ENCODE measurements around the gene FAT1. TPM values are rescaled to one million over a fixed set of nuclear protein-coding genes. Genes with fewer than 3 reads are reported as not detected.

FAT1 gene
- total RNA-seq: 106 TPM
- long read RNA-seq, partial matches to known transcripts: 3 of 15 reads
- long read RNA-seq, other reads (novel, unspliced or antisense): 7 of 15 reads

- Histone ChIP-seq H3K27ac (peak within 1 kb of the TSS; percentile 81), H3K9me3 (peaks cover 13% of the 10 kb centered on the region), H3K4me3 (peak within 1 kb of the TSS; percentile 77), H3K27me3 (ENCODE audit: low read depth) (peaks cover 17% of the 10 kb centered on the region), H3K4me1 (peaks cover 6% of the 10 kb centered on the region), H3K36me3 (no peaks in the 10 kb centered on the region)
- intact Hi-C loops (cut with DNase I): no loop called here
- ATAC-seq (peak; percentile 73 to 81), DNase-seq (peak; percentile 60)
- no peak for TF ChIP-seq CTCF (IDR thresholded peaks at IDR 0.05)
Observed at GRCh38 chr4:186723292-186724057, at the start of gene FAT1. Gene FAT1, minus strand, starts transcription at chr4:186723856. Its CDS starts 14,029 bp downstream, at chr4:186709827.

GRCh38 chr4:186772936-186773487 lies 49.4 kb upstream of the FAT1 start:
- H3K9me3 ChIP-seq: no peaks in the 10 kb centered on the region
- intact Hi-C loops (cut with DNase I): no loop called here
- H3K4me3 ChIP-seq: no peak overlapping the region
- H3K36me3 ChIP-seq: no peaks in the 10 kb centered on the region
- H3K27ac ChIP-seq: no peak overlapping the region
- no peaks in the 10 kb centered on the region for H3K27me3 ChIP-seq (ENCODE audit: low read depth)
- TF ChIP-seq CTCF (IDR thresholded peaks at IDR 0.05): no peak
- DNase-seq: no peak
- ATAC-seq: no peak
- H3K4me1 ChIP-seq: no peaks in the 10 kb centered on the region

GRCh38 chr4:186771624-186772023 lies 48.0 kb upstream of the FAT1 start:
- H3K4me1 ChIP-seq: no peaks in the 10 kb centered on the region
- DNase-seq: no peak
- H3K9me3 ChIP-seq: no peaks in the 10 kb centered on the region
- ATAC-seq: no peak
- H3K4me3 ChIP-seq: no peak overlapping the region
- TF ChIP-seq CTCF (IDR thresholded peaks at IDR 0.05): no peak
- no peaks in the 10 kb centered on the region for H3K27me3 ChIP-seq (ENCODE audit: low read depth)
- no peak overlapping the region for H3K27ac ChIP-seq
- intact Hi-C loops (cut with DNase I): no loop called here
- H3K36me3 ChIP-seq: no peaks in the 10 kb centered on the region

- Histone ChIP-seq H3K27me3 (ENCODE audit: low read depth) (no peaks in the 10 kb centered on the region), H3K4me1 (no peaks in the 10 kb centered on the region), H3K27ac (no peak overlapping the region), H3K9me3 (no peaks in the 10 kb centered on the region), H3K4me3 (no peak overlapping the region), H3K36me3 (no peaks in the 10 kb centered on the region)
- intact Hi-C loops (cut with DNase I): no loop called here
- no peak for DNase-seq
- no peak for TF ChIP-seq CTCF (IDR thresholded peaks at IDR 0.05)
- no peak for ATAC-seq
Observed at GRCh38 chr4:186770481-186771175, 47.0 kb upstream of the FAT1 start.

GRCh38 chr4:186767794-186768193 lies 44.1 kb upstream of the FAT1 start:
- H3K27me3 ChIP-seq (ENCODE audit: low read depth): no peaks in the 10 kb centered on the region
- no peak overlapping the region for H3K27ac ChIP-seq
- H3K36me3 ChIP-seq: no peaks in the 10 kb centered on the region
- no peak for TF ChIP-seq CTCF (IDR thresholded peaks at IDR 0.05)
- no peaks in the 10 kb centered on the region for H3K9me3 ChIP-seq
- no peaks in the 10 kb centered on the region for H3K4me1 ChIP-seq
- DNase-seq (no peak), ATAC-seq (no peak)
- intact Hi-C loops (cut with DNase I): no loop called here
- no peak overlapping the region for H3K4me3 ChIP-seq

Measured in lower lobe of right lung (tissue), 2 donors.